HG03558 (cell line): ENCODE results near the gene SLC25A29.
A peak's percentile ranks its signal among the peaks of the same experiment; 100 is the strongest.

Experiments
- ATAC-seq: cut with Tn5 transposase; IDR thresholded peaks from one replicate; pipeline ENCODE4 v1.9.1; 2021; ENCODE audit warnings: moderate number of reproducible peaks; ENCODE audit not compliant: unreplicated experiment; ENCODE audit errors: extremely low read depth

The SLC25A29 gene

GRCh38 chr14:100332797-100333196 is 26.6 kb upstream of the SLC25A29 start:
- ATAC-seq, result no peak

DNA sequence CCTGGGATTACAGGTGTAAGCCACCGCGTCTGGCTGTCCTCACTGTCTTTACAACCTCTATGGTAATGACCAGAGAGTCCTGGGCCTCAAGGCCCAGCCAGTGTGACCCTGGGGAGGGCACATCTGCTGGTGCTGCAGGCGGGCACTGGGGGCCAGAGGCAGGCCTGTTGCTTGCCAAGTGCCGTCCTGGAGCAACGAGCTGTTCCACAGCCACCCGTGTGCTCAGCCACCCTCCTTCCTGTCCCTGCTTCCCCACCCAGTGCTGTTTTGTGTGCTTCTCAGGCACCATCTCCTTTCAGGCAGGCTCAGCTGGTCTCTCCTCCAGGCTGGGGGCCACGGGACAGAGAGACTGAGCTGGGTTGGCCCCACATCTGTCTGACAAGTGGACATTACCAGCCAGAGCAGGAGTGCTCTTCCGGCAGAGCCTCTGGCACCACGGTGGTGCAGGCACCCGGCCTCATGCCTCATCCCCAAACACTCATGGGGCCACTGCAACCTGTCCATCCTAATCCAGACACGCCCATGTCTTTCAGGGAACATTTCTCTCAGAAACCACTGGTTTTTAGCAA is 25.9 kb upstream of the SLC25A29 start:
- no peak for ATAC-seq

DNA sequence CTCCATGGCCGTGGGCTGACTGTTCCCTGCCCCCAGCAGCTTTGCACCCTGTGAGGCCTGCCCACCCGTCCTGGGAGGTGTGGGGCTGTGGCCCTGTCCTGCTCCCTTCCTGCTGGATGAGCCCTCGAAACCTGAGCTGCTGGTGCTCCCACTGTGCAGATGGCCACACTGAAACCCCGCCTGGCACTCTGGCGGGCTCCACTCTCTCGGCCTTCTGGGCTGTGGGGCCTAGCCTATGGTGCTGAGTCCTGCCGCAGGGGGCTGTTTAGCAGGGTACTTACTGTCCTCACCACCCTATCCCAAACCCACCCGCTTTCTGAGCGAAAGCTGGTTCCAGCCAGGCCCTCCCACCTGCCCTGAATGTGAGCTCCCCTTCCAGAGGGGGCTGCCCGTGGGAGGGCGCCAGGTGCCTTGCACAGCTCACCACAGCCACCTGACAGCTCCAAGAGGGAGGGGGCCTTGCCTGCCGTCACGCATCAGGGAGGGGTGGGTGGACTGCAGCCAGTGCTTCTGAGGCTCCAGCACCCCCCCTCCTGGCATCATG is 24.2 kb upstream of the SLC25A29 start:
- ATAC-seq, result no peak

- ATAC-seq, result no peak
These were observed 23.7 kb upstream of the SLC25A29 start for GRCh38 chr14:100330007-100330344.

DNA sequence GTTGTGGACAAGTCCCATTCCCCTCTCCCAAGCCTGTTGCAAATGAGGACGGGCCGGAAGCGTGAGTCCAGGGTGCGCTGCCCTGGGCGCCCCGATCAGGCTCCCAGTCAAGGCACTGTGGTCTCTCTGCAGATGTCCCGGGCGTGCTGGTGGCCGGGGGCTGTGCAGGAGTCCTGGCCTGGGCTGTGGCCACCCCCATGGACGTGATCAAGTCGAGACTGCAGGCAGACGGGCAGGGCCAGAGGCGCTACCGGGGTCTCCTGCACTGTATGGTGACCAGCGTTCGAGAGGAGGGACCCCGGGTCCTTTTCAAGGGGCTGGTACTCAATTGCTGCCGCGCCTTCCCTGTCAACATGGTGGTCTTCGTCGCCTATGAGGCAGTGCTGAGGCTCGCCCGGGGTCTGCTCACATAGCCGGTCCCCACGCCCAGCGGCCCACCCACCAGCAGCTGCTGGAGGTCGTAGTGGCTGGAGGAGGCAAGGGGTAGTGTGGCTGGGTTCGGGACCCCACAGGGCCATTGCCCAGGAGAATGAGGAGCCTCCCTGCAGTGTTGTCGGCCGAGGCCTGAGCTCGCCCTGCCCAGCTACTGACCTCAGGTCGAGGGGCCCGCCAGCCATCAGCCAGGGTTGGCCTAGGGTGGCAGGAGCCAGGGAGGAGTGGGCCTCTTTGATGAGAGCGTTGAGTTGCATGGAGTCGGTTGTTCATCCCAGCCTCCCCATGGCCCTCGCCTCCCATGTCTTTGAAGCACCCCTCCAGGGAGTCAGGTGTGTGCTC is 23.2 kb upstream of the SLC25A29 start:
- no peak for ATAC-seq

- no peak for ATAC-seq
These were observed 22.4 kb upstream of the SLC25A29 start for GRCh38 chr14:100328495-100329163.

DNA sequence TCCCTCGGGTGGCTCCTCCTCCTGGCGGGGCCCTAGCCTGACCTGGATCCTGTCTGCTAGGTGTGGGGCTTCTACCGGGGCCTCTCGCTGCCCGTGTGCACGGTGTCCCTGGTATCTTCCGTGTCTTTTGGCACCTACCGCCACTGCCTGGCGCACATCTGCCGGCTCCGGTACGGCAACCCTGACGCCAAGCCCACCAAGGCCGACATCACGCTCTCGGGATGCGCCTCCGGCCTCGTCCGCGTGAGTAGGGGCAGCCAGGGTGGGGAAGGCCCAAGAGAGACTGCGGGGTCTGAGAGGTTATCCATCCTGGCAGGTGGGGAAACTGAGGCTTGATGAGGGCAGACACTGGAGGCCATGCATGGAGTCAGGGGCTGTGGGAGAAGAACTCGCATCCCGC is 20.9 kb upstream of the SLC25A29 start:
- ATAC-seq, result no peak

- no peak for ATAC-seq
These were observed 19.7 kb upstream of the SLC25A29 start for GRCh38 chr14:100325958-100326357.

- no peak for ATAC-seq
These were observed 19.0 kb upstream of the SLC25A29 start for GRCh38 chr14:100325231-100325632.

GRCh38 chr14:100323942-100324307 is 17.7 kb upstream of the SLC25A29 start:
- no peak for ATAC-seq

DNA sequence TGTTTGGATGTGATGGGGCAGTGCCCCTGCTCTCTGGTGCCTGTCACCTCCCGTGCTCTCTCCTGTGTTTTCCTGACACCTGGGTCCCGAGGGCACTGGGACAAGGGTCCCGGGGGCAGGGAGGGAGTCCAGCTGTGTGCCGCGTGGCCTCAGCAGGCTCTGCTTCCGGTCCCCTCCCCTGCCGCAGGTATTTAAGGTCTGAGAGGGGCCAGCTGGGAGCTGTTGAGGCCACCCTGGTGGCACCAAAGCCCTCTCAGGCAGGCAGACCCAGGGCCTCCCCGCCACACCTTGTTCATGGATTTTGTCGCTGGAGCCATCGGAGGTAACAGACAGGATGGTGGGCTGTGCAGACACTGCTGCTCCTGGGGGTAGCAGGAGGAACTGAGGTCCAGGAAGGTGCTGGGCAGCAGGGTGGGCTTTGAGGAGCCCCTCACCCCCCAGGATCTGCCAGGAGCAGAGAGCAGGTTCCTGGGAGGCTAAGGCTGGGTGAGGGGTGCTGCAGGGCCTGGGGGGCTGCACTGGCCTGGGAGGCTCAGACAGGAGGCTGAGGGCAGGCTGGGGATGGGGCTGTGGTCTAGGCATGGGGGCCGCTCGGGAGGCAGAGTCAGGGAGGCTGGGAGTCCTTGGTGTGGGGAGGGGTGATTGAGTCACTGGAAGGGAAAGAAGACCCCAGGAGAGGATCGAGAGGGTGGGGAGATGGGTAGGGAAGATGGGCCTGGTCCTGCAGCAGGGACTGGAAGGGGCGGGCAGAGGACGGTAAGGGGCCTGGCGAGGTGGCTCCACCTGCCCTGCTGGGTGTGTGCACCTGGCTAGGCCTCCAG is 17.1 kb upstream of the SLC25A29 start, which contains the start of gene SLC25A47:
SLC25A47 (plus strand) TSS at position 219 of the 821 bp plus-strand sequence; CDS start at position 295, 76 bp downstream.
- ATAC-seq, result no peak

DNA sequence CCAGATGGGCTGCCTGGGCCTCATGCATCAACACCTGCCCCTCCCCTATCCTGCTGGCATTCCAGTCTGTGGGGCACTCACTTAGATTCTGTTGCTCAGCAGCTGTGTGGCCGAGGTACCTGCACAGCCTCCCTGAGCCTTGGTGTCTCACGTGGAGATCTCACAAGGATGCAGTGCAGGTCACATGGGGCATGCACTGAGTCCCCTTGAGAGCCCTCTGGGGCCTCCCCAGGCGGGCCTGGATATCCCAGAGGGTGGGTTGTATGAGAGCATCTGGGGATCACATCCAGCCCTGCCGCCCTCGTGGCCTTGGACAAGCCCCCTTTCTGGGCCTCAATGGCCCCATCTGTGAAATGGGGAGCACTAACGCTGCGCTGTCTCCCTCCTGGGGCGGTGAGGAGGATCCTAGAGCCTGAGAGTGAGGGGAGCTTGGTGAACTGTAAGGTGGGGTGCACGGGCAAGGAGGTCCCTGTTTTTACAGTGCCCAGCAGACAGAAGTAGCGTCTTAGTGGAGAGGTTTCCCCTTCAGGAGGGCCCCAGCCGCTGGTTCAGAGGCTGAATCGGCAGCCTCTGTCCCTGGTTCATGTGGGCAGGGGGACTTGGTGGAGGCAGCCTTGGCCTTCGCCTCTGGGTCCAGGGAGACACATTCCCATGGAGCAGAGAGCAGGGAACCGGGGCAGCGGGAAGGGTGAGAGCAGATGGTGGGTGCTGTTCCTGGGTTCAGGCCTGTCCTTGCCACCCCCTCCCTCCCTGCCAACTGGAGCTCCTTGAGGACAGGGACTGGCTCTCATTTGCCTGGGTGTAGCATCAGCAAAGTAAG is 16.1 kb upstream of the SLC25A29 start:
- no peak for ATAC-seq

DNA sequence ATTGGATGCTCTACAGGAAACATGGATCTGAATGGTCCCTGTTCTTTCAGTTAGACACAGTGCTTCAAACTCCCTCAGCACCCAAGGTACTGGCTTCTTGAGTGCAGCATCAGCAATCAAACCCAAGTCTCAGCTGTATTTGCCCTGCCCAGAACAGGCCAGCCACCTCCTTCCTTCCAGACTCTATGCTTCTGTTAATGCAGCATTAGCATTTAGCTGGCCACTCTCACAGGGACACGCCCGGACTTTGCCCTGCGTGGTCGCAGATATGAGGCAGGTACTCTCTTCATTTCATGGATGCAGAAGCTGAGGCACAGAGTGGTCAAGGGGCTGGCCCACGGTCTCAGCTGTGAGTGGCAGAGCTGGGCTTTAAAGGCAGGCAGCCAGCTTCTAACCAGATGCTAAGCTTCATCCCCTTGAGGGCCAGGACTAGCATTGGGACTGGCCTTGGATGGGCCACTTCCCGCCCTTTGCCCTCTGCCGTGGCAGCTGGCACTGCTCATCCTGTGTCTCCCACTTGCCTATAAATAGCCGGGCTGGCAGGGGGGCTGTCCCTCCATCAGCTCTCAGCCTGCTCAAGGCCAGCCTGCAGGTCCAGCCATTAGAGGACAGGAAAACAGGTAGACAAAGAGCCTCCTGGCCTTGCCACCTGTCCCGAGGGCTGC is 15.4 kb upstream of the SLC25A29 start:
- ATAC-seq, result no peak

DNA sequence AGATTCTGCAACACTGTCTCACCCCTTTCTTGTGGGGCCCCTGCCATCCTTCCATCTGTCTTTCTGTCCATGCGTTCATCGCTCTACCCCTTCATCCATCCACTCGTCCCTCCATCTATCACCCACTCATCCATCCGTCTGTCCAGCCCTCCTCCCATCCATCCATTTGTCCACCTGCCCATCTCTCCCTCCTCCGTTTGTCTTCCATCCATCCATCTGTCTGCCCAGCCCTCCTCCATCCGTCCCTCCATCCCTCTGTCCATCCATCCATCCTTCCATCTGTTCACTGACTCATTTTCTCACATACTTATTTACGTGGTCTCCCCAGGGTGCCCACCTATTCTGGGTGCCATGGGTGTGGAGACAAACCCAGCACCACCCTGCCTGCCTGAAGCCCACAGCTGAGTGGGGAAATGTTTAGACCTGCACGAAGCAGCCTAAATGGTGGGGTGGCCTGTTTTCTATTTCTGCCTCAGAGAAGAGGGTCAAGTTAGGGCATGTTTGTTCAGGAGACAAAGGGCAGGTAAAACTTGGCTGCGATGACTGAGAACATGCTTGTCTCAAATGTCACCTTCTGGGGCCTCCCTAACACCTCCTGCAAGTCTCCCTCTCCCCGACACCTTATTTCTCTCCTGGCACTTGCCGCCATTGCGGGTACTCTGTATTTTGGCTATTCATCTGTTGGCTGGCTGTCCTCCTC is 14.1 kb upstream of the SLC25A29 start:
- ATAC-seq, result no peak

- ATAC-seq, result peak; percentile 78
These were observed 11.9 kb upstream of the SLC25A29 start for GRCh38 chr14:100317912-100318808.

- no peak for ATAC-seq
These were observed 11.1 kb upstream of the SLC25A29 start for GRCh38 chr14:100317389-100317788.

DNA sequence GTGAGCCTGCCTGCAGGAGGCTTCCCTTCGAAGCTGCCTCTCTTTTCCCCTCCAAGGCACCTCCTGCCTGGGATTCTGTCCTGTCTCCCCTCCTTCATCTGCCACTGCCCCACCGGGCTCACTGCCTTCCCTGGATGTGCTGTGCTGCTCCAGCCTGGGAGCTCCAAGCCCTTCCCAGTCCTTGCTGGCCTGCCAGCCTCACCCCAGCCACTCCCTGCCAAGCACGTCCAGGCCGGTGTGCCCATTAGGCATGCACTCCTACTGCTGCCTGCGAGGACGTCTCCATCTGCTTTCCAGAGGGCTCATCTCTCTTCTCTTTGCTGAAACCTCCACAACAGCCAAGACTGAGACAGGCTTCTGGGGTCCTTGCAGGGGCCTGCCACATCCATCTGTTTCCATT is 8.5 kb upstream of the SLC25A29 start:
- no peak for ATAC-seq
